ENCODE data around the gene PALLD.

GRCh38 chr4:168503652-168504362 lies 7.0 kb downstream of the PALLD start:
- no peak for TF ChIP-seq POLR2A (IDR thresholded peaks at IDR 0.05)
- no peak for TF ChIP-seq CTCF (IDR thresholded peaks at IDR 0.05)
